Astrocyte (in vitro differentiated cells and primary cell): ENCODE measurements around the gene TTC9. TPM values are rescaled to one million over a fixed set of nuclear protein-coding genes. Genes with fewer than 3 reads are reported as not detected.

ENCODE experiments used
- DNase-seq: peaks from one replicate; pipeline ENCODE4 v3.0.0-alpha.2; 2010; ENCODE audit warnings: low read depth
- FAIRE-seq: peaks from 2 replicates; lab custom pipeline; 2011; peaks lifted over from hg19 to GRCh38; lab: Jason Lieb, UNC
- H2AFZ ChIP-seq: 2 replicates; pipeline ENCODE4 v1.6.0; 2012; ENCODE audit warnings: low read depth, low read length, inconsistent platforms
- H3K27ac ChIP-seq: 2 replicates; pipeline ENCODE4 v1.5.1; 2011; ENCODE audit warnings: low read depth, low read length, inconsistent platforms
- H3K27me3 ChIP-seq: 2 replicates; pipeline ENCODE4 v1.6.0; 2011; ENCODE audit warnings: low read length, inconsistent platforms; ENCODE audit not compliant: insufficient read depth
- H3K36me3 ChIP-seq: 2 replicates; pipeline ENCODE4 v1.5.1; 2011; ENCODE audit warnings: low read length, inconsistent platforms; ENCODE audit not compliant: insufficient read depth
- H3K4me1 ChIP-seq: 2 replicates; pipeline ENCODE4 v1.5.1; 2011; ENCODE audit warnings: low read length, inconsistent platforms; ENCODE audit not compliant: insufficient read depth
- H3K4me2 ChIP-seq: 2 replicates; pipeline ENCODE4 v1.6.0; 2012; ENCODE audit warnings: low read length, inconsistent platforms
- H3K4me3 ChIP-seq: 2 replicates; pipeline ENCODE4 v1.5.1; 2011; ENCODE audit warnings: low read depth, mild to moderate bottlenecking, low read length, inconsistent platforms; ENCODE audit not compliant: insufficient read depth
- H3K79me2 ChIP-seq: 2 replicates; pipeline ENCODE4 v1.6.0; 2012; ENCODE audit warnings: mild to moderate bottlenecking, low read length, inconsistent platforms; ENCODE audit not compliant: insufficient read depth
- H3K9ac ChIP-seq: 2 replicates; pipeline ENCODE4 v1.6.0; 2012; ENCODE audit warnings: mild to moderate bottlenecking, low read length, inconsistent platforms
- H3K9me3 ChIP-seq: 2 replicates; pipeline ENCODE4 v1.5.1; 2012; ENCODE audit warnings: low read depth, mild to moderate bottlenecking, low read length, inconsistent platforms; ENCODE audit not compliant: insufficient read depth
- H4K20me1 ChIP-seq: 2 replicates; pipeline ENCODE4 v1.6.0; 2012; ENCODE audit warnings: low read length, inconsistent platforms; ENCODE audit not compliant: insufficient read depth
- H3K27ac Mint-ChIP-seq: one replicate; pipeline ENCODE4 v1.8.0; 2021; ENCODE audit warnings: mild to moderate bottlenecking, mixed read lengths; ENCODE audit not compliant: unreplicated experiment
- H3K27me3 Mint-ChIP-seq: one replicate; pipeline ENCODE4 v1.8.0; 2021; ENCODE audit warnings: low read depth, mixed read lengths; ENCODE audit not compliant: unreplicated experiment
- H3K36me3 Mint-ChIP-seq: one replicate; pipeline ENCODE4 v1.8.0; 2021; ENCODE audit warnings: low read depth, mixed read lengths; ENCODE audit not compliant: unreplicated experiment
- H3K4me1 Mint-ChIP-seq: one replicate; pipeline ENCODE4 v1.8.0; 2021; ENCODE audit warnings: low read depth, mixed read lengths; ENCODE audit not compliant: unreplicated experiment
- H3K4me3 Mint-ChIP-seq: one replicate; pipeline ENCODE4 v1.8.0; 2021; ENCODE audit warnings: mild to moderate bottlenecking, moderate library complexity, mixed read lengths; ENCODE audit not compliant: unreplicated experiment
- H3K9me3 Mint-ChIP-seq: one replicate; pipeline ENCODE4 v1.8.0; 2021; ENCODE audit warnings: mild to moderate bottlenecking, mixed read lengths; ENCODE audit not compliant: unreplicated experiment
- CTCF ChIP-seq: IDR thresholded peaks from 2 replicates; pipeline ENCODE4 v1.5.1; 2011; ENCODE audit warnings: low read depth, mild to moderate bottlenecking, inconsistent platforms, low read length, moderate library complexity; ENCODE audit not compliant: insufficient read depth
- EZH2 ChIP-seq: IDR thresholded peaks from 2 replicates; pipeline ENCODE4 v1.6.1; 2012; ENCODE audit warnings: mild to moderate bottlenecking, low read length, inconsistent platforms; ENCODE audit not compliant: insufficient read depth
- total RNA-seq: library from RNA; stranded (reverse); gene quantifications from 2 replicates; pipeline ENCODE4 v1.2.1, GENCODE V29; 2021

TTC9 gene
- total RNA-seq, 1 donor from 2014 or later = 8.4 TPM

- Histone ChIP-seq H3K79me2 (no peaks in the 10 kb centered on the region), H3K4me3 (no peak overlapping the region), H3K4me2 (no peak overlapping the region), H3K27ac (no peak overlapping the region), H3K27me3 (no peaks in the 10 kb centered on the region), H3K36me3 (no peaks in the 10 kb centered on the region), H3K9ac (no peak overlapping the region), H4K20me1 (no peaks in the 10 kb centered on the region), H3K9me3 (peaks cover 2% of the 10 kb centered on the region), H2AFZ (no peak overlapping the region), H3K4me1 (no peaks in the 10 kb centered on the region)
- TF ChIP-seq EZH2 = no peak
- no peak for TF ChIP-seq CTCF
- no peak for FAIRE-seq
- no peak for DNase-seq
- Mint-ChIP-seq H3K4me3 (peak overlapping the region; percentile 77), H3K4me1 (peaks cover 14% of the 10 kb centered on the region), H3K9me3 (peaks cover 3% of the 10 kb centered on the region), H3K27me3 (peaks cover 1% of the 10 kb centered on the region), H3K27ac (peak overlapping the region; percentile 94), H3K36me3 (peaks cover 7% of the 10 kb centered on the region)
Measured at GRCh38 chr14:70655110-70655826, 13.6 kb downstream of the TTC9 start.

GRCh38 chr14:70658899-70659298 is 17.2 kb downstream of the TTC9 start:
- DNase-seq = no peak
- H3K4me3 Mint-ChIP-seq = no peak overlapping the region
- H2AFZ ChIP-seq = no peak overlapping the region
- H3K27ac Mint-ChIP-seq = no peak overlapping the region
- H3K36me3 ChIP-seq = no peaks in the 10 kb centered on the region
- no peak overlapping the region for H3K4me3 ChIP-seq
- H4K20me1 ChIP-seq = no peaks in the 10 kb centered on the region
- no peaks in the 10 kb centered on the region for H3K27me3 Mint-ChIP-seq
- peaks cover 9% of the 10 kb centered on the region for H3K36me3 Mint-ChIP-seq
- no peak overlapping the region for H3K4me2 ChIP-seq
- no peaks in the 10 kb centered on the region for H3K79me2 ChIP-seq
- no peaks in the 10 kb centered on the region for H3K27me3 ChIP-seq
- peaks cover 2% of the 10 kb centered on the region for H3K9me3 ChIP-seq
- no peak overlapping the region for H3K9ac ChIP-seq
- no peak overlapping the region for H3K27ac ChIP-seq
- TF ChIP-seq CTCF = no peak
- TF ChIP-seq EZH2 = no peak
- no peaks in the 10 kb centered on the region for H3K4me1 ChIP-seq
- no peak for FAIRE-seq
- H3K4me1 Mint-ChIP-seq = peaks cover 22% of the 10 kb centered on the region
- H3K9me3 Mint-ChIP-seq = no peaks in the 10 kb centered on the region
